Lower leg skin (tissue), 4 donors: Measurements from ENCODE around the gene ARPP21. TPM values are rescaled to one million over a fixed set of nuclear protein-coding genes. Genes with fewer than 3 reads are reported as not detected.

Source experiments
- DNase-seq, 2 donors: peaks; one replicate each; pipeline ENCODE4 v3.0.0-alpha.2; 2019; ENCODE audit warnings: low spot score in 2 of 2
- H3K4me3 ChIP-seq: fragments of 200-600 bp; sonication (generic); 2 replicates; pipeline ENCODE4 v1.5.1; 2017; ENCODE audit warnings: mild to moderate bottlenecking, low read depth; ENCODE audit not compliant: poor library complexity, severe bottlenecking
- CTCF ChIP-seq, 3 donors: fragments of 450-650 bp; IDR thresholded peaks; one replicate each; pipeline ENCODE4 v1.5.1; 2016; ENCODE audit warnings: antibody characterized with exemption in 3 of 3, mild to moderate bottlenecking in 3 of 3, moderate library complexity in 2 of 3
- POLR2A ChIP-seq, 2 donors: fragments of 450-650 bp; IDR thresholded peaks; one replicate each; pipeline ENCODE4 v1.6.1; 2016 to 2017; ENCODE audit warnings: antibody characterized with exemption in 2 of 2, mild to moderate bottlenecking in 1 of 2, moderate library complexity in 1 of 2
- WGBS, 2 donors: methylation state at CpG; one replicate each; pipeline ENCODE4 v1.1.5; 2018; 5-methylcytosine and 5-hydroxymethylcytosine counted together
- intact Hi-C: fragments of 100-400 bp; cut with DNase I; formaldehyde crosslinking; loops from one replicate; pipeline ENCODE4 v1.15.0; 2023; ENCODE audit warnings: low total_unique reads
- total RNA-seq, 4 donors: library from RNA; depleted of rRNA; stranded (reverse); fragments of >200 nt; gene quantifications; one replicate each; pipeline ENCODE4 v1.1.0, GENCODE V29; 2016

Gene ARPP21
- total RNA-seq, 4 donors from 2014 or later, result not detected

GRCh38 chr3:35690271-35690670 lies 50.9 kb downstream of the ARPP21 start:
- WGBS, 2 donors, result 61 to 64% methylated on average over 4 of the region's 4 CpGs
- TF ChIP-seq POLR2A (IDR thresholded peaks at IDR 0.05) (no peak), CTCF (IDR thresholded peaks at IDR 0.05) (no peak)
- intact Hi-C loops, result no loop called here
- H3K4me3 ChIP-seq, result no peak overlapping the region
- no peak for DNase-seq

- intact Hi-C loops, result no loop called here
These were observed 66.6 kb downstream of the ARPP21 start for GRCh38 chr3:35705904-35706303.

GRCh38 chr3:35707904-35708303 lies 68.6 kb downstream of the ARPP21 start:
- intact Hi-C loops, result no loop called here
- WGBS, 2 donors, result 68 to 73% methylated on average over 3 of the region's 3 CpGs
- DNase-seq, result no peak
- TF ChIP-seq CTCF (IDR thresholded peaks at IDR 0.05) (no peak), POLR2A (IDR thresholded peaks at IDR 0.05) (no peak)
- no peak overlapping the region for H3K4me3 ChIP-seq

More at GRCh38 chr3:35705904-35706303, 66.6 kb downstream of the ARPP21 start:
- no peak for DNase-seq
- 39 to 40% methylated on average over 3 of the region's 3 CpGs for WGBS, 2 donors
- TF ChIP-seq POLR2A (IDR thresholded peaks at IDR 0.05) (no peak), CTCF (IDR thresholded peaks at IDR 0.05) (no peak)
- H3K4me3 ChIP-seq, result no peak overlapping the region

- intact Hi-C loops, result no loop called here
- no peak overlapping the region for H3K4me3 ChIP-seq
- 52 to 56% methylated on average over 8 of the region's 8 CpGs for WGBS, 2 donors
- no peak for DNase-seq
- TF ChIP-seq POLR2A (IDR thresholded peaks at IDR 0.05), result no peak
- no peak for TF ChIP-seq CTCF (IDR thresholded peaks at IDR 0.05)
These were observed 69.3 kb downstream of the ARPP21 start for GRCh38 chr3:35708394-35709271.

- WGBS, 2 donors, result 78 to 90% methylated on average over 3 of the region's 3 CpGs
- H3K4me3 ChIP-seq, result no peak overlapping the region
- DNase-seq, result no peak
- intact Hi-C loops, result no loop called here
- TF ChIP-seq CTCF (IDR thresholded peaks at IDR 0.05), result no peak
- TF ChIP-seq POLR2A (IDR thresholded peaks at IDR 0.05), result no peak
These were observed 70.4 kb downstream of the ARPP21 start for GRCh38 chr3:35709691-35710090.
